Endometrial microvascular endothelial cells (primary cell): ENCODE results near the gene QPCTL. TPM values are rescaled to one million over a fixed set of nuclear protein-coding genes. Genes with fewer than 3 reads are reported as not detected.

Experiments
- in situ Hi-C: cut with HindIII; loops from 2 replicates; pipeline ENCODE4 v1.10.0; 2017; ENCODE audit warnings: low sequenced_read_pairs, low pct_unique_long_range_greater_than_20kb; ENCODE audit errors: inconsistent ontology term
- total RNA-seq: library from RNA; depleted of rRNA; stranded (reverse); fragments of >200 nt; gene quantifications from one replicate; pipeline ENCODE4 v1.2.3, GENCODE V29; 2015; ENCODE audit errors: inconsistent ontology term

Gene QPCTL
- 21.3 TPM for total RNA-seq

DNA sequence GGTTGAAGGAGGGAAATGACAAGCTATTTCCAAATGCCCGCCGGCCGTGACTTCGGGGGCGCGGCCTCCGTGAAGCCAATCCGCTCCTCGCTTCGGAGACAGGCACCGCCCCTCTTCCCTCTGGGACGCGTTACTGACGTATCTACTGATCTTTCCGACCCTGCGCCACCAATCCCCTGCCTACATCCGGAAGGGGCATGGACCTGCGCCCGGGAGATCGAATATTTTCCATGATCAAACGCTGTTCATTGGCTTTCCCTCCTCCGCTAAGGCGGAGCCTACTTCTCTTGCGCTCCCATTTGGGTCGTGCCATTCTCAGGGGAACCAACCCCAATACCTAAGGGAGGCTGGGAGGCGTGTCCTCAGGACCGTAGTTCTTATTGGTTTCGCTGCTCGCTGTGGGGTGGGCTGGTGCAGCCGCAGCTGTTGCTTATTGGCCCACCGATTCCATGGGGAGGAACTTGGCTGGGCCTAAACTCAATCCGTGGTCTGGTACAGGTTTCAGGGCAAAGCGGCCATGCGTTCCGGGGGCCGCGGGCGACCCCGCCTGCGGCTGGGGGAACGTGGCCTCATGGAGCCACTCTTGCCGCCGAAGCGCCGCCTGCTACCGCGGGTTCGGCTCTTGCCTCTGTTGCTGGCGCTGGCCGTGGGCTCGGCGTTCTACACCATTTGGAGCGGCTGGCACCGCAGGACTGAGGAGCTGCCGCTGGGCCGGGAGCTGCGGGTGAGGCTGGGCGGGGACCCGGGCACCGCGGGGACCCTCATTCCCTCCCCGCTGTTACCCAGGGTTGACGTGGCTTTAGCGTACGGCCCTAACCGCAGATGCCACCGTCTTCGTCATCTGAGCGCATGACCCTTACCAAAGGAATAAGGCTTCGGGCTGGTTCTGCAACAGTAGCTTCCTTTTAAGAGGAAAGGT is at the start of gene QPCTL:
Gene QPCTL (plus strand): TSS at position 480 of the 919 bp plus-strand sequence. CDS start 38 bp downstream, at position 518.
- in situ Hi-C loops = no loop called here

GRCh38 chr19:45643024-45643926 is 49.2 kb upstream of the QPCTL start:
- in situ Hi-C loops = no loop called here

DNA sequence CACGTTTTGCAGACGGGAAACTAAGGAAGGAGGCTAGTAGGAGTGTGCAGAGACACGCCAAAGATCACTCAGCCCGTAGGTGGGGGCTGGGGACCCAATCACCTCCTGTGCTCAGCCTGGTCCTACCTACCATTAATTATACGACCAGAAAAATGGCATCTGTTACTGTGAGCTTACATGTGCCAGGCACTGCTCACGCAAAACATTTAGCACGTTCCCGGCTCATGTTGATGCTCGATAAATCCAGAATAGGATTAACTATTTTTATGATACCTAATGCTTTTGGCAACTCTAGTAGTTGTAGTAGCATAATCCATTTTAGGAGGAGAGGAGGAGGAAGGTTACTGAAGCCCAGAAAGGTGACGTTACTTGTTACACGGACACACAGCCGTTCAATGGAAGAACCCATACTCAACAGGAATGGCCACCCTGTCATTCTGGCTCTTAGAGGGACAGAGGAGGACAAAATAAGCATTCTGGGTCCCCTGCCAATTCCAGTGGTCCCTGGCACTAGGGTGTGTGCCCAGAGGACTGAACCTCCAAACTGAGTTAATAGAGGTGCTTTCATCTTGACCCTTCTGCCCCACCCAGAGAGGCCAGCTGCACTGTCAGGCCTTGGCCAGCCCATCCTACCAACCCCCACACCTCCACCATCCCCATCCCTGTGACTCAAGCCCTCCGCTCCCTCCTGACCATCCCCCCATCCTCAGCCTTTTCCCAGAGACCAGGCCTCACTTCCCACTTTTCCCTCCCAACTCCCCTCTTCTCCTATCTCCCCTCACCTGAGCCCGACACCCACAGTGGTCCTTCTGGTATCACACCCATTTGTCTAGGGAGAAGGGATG is 48.3 kb upstream of the QPCTL start:
- in situ Hi-C loops = no loop called here

DNA sequence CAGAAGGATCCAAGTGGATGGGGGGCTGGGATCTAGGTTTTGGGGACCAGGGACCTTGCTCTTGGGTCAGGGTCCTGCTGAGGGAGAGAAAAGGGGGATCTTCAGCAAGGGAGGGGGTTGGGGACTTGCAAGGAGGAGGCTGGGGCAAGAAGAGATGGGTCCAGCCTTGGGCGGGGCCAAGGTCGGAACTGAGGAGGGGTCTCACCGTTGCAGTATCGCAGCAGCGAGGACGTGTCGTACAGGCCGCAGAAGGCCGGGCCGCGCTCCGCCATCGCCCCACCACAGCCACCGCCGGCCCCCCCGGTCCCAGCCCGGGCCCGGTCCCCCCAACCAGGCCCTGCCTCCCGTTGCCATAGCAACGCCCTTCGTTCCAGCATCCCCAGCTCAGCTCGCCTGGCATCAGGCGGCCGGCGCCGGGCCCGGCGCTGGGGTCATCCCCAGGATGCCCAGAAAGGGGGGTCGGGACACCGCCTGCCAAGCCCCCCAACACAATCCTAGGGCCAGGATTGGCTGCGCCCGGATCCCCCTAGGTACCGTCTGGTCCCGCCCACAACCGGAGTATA is 47.3 kb upstream of the QPCTL start:
- in situ Hi-C loops = no loop called here

- in situ Hi-C loops = no loop called here
Measured at GRCh38 chr19:45645631-45646344, 46.7 kb upstream of the QPCTL start.

- in situ Hi-C loops = no loop called here
Measured at GRCh38 chr19:45646345-45646698, 46.1 kb upstream of the QPCTL start.

DNA sequence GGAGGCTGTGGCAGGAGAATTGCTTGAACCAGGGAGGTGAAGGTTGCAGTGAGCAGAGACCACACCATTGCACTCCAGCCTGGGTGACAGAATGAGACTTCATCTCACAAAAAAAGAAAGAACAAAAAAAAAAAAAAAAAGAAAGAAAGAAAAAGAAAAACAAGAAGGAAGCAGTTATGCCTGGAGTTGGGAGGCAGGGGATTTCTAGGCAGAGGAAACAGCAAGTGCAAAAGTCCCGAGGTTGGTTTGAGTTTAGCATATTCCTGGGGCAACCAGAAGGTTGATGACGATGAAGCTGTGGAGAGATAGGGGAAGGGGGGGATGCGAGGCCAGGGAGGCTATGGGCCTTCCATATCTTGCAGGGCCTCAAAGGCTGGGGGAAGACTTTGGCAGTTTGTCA is 41.7 kb upstream of the QPCTL start:
- in situ Hi-C loops = no loop called here

DNA sequence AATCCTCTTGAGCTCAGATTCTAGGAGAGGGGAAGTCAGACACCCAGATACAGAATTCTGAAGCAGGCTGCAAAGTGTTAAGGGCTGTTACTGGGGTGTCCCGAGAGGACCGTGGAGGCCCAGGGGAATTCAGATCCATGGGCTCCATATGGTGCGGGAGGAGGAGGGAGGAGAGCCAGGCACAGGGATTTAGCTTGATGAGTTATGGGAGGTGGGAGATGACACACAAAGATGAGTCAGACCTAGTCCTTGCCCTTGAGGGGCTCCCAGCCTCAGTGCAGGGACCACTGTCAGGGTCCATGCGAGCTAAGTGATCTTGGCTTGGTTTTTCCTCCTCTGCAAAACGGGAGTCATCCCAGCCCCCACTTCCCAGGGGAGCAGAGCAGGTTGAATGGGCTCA is 38.8 kb upstream of the QPCTL start:
- in situ Hi-C loops = no loop called here

- in situ Hi-C loops = no loop called here
Measured at GRCh38 chr19:45655073-45655472, 37.4 kb upstream of the QPCTL start.

- in situ Hi-C loops = no loop called here
Measured at GRCh38 chr19:45657520-45658167, 34.8 kb upstream of the QPCTL start.

- in situ Hi-C loops = no loop called here
Measured at GRCh38 chr19:45659096-45659729, 33.3 kb upstream of the QPCTL start.

GRCh38 chr19:45660636-45661035 is 31.8 kb upstream of the QPCTL start:
- in situ Hi-C loops = no loop called here

- in situ Hi-C loops = no loop called here
Measured at GRCh38 chr19:45663800-45664199, 28.7 kb upstream of the QPCTL start.

DNA sequence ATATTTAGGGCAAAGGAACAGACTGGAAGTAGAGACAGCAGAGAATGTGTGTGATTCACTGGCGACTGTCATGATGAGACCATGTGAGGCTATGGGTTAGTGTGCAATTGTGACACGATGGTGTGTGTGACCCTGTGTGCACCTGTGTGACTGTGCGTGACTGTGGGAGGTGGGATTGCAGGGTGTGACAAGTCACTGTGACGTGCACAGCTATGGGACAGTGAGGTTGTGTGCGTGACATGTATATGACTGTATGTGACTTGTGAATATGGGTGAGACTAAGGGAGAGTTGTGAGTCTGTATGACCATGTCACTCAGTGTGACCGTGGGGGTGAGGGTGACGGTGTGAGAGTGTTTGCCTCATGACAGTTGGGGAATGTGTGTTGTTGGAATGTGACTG is 27.9 kb upstream of the QPCTL start:
- in situ Hi-C loops = no loop called here

- in situ Hi-C loops = no loop called here
Measured at GRCh38 chr19:45667620-45668341, 24.7 kb upstream of the QPCTL start, which contains the start of gene GIPR. Gene GIPR, plus strand, starts transcription at chr19:45668221. Its CDS starts 1,300 bp downstream, at chr19:45669521.

DNA sequence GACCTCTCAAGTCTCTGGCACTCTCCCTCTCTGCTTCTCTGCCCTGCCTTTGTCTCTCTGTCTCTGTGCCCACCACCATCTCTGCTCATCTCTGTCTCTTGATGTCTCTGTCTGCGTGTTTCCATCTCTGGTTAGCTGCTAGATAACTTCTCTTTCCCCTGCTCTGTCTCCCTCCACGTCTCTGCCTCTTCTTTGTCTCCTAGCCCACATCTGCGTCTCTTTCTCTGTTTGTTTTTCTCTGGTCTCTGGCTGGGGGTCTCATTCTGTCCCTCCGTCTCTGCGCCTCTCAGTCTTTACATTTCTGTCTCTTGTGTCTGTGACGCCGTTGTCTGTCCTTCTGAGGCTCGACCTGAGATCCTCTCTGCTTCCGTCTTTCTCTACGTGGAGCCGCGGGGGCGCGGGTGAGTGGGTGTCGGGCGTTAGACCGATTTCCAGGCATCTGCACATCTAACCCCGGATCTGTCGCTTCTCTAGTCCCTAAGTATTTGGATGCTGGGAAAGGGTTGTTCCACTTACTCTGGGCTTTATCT is 24.1 kb upstream of the QPCTL start:
- in situ Hi-C loops = no loop called here
